Upper lobe of right lung (tissue), 1 donor: ENCODE measurements around the gene DDC. TPM values are rescaled to one million over a fixed set of nuclear protein-coding genes. Genes with fewer than 3 reads are reported as not detected.
A peak's percentile ranks its signal among the peaks of the same experiment; 100 is the strongest.

ENCODE experiments used
- ATAC-seq: fragments of 200-7000 bp; cut with Tn5 transposase; one replicate; pipeline ENCODE4 v1.9.1; 2020; ENCODE audit warnings: mild to moderate bottlenecking, moderate library complexity
- DNase-seq: peaks from one replicate; pipeline ENCODE4 v3.0.0-alpha.2; 2020
- H3K27ac ChIP-seq: fragments of 200-600 bp; one replicate; pipeline ENCODE4 v1.8.0; 2022
- H3K27me3 ChIP-seq: fragments of 200-600 bp; one replicate; pipeline ENCODE4 v1.8.0; 2022; ENCODE audit warnings: mild to moderate bottlenecking
- H3K36me3 ChIP-seq: fragments of 200-600 bp; one replicate; pipeline ENCODE4 v1.8.0; 2022
- H3K4me1 ChIP-seq: fragments of 200-600 bp; one replicate; pipeline ENCODE4 v1.8.0; 2022
- H3K4me3 ChIP-seq: fragments of 200-600 bp; one replicate; pipeline ENCODE4 v1.8.0; 2022; ENCODE audit warnings: mild to moderate bottlenecking
- H3K9me3 ChIP-seq: fragments of 200-600 bp; one replicate; pipeline ENCODE4 v1.8.0; 2022
- CTCF ChIP-seq: fragments of 200-600 bp; IDR thresholded peaks from one replicate; pipeline ENCODE4 v1.8.0; 2022; ENCODE audit warnings: antibody characterized with exemption
- intact Hi-C: fragments of 100-400 bp; cut with DNase I; formaldehyde crosslinking; loops from one replicate; pipeline ENCODE4 v1.11.0; 2022
- total RNA-seq: library from RNA; stranded (reverse); fragmentation: NEBNext Ultra II Directional; extraction: Animal tissue kit (Norgen Biotek cat#: 25700); gene quantifications from one replicate; pipeline ENCODE4 v1.2.1, GENCODE V29; 2021
- donor health status: DM: no; HTN: yes; CAD: no; lungs with severe emphysema.

Gene DDC
- total RNA-seq, 1 donor from 2014 or later = 3.1 TPM

GRCh38 chr7:50556247-50556991 is 8.8 kb downstream of the DDC start:
- peak; percentile 15 for ATAC-seq
- no peak overlapping the region for H3K4me3 ChIP-seq

GRCh38 chr7:50555594-50556140 is 9.5 kb downstream of the DDC start:
- ATAC-seq (no peak), DNase-seq (no peak)
- H3K9me3 ChIP-seq = no peaks in the 10 kb centered on the region
- H3K27me3 ChIP-seq = no peaks in the 10 kb centered on the region
- no peak for TF ChIP-seq CTCF
- H3K27ac ChIP-seq = no peak overlapping the region
- intact Hi-C loops = no loop called here
- no peak overlapping the region for H3K4me3 ChIP-seq
- H3K36me3 ChIP-seq = no peaks in the 10 kb centered on the region
- H3K4me1 ChIP-seq = peaks cover 5% of the 10 kb centered on the region

More at GRCh38 chr7:50556247-50556991, 8.8 kb downstream of the DDC start:
- Histone ChIP-seq H3K27me3 (no peaks in the 10 kb centered on the region), H3K36me3 (no peaks in the 10 kb centered on the region), H3K27ac (no peak overlapping the region), H3K4me1 (peaks cover 5% of the 10 kb centered on the region), H3K9me3 (no peaks in the 10 kb centered on the region)
- TF ChIP-seq CTCF = no peak
- intact Hi-C loops = no loop called here
- DNase-seq = no peak

GRCh38 chr7:50554431-50555322 is 10.5 kb downstream of the DDC start:
- no peak for ATAC-seq

GRCh38 chr7:50553973-50554372 is 11.2 kb downstream of the DDC start:
- no peak for TF ChIP-seq CTCF
- ATAC-seq (no peak), DNase-seq (no peak)
- Histone ChIP-seq H3K9me3 (no peaks in the 10 kb centered on the region), H3K4me1 (peaks cover 5% of the 10 kb centered on the region), H3K36me3 (no peaks in the 10 kb centered on the region), H3K4me3 (no peak overlapping the region), H3K27me3 (no peaks in the 10 kb centered on the region), H3K27ac (no peak overlapping the region)
- intact Hi-C loops = no loop called here

More at GRCh38 chr7:50554431-50555322, 10.5 kb downstream of the DDC start:
- no peaks in the 10 kb centered on the region for H3K36me3 ChIP-seq
- H3K4me1 ChIP-seq = peaks cover 5% of the 10 kb centered on the region
- H3K27me3 ChIP-seq = no peaks in the 10 kb centered on the region
- no peak for DNase-seq
- no peaks in the 10 kb centered on the region for H3K9me3 ChIP-seq
- intact Hi-C loops = no loop called here
- no peak overlapping the region for H3K27ac ChIP-seq
- no peak for TF ChIP-seq CTCF
- no peak overlapping the region for H3K4me3 ChIP-seq

- no peaks in the 10 kb centered on the region for H3K9me3 ChIP-seq
Observed at GRCh38 chr7:50552921-50553320, 12.3 kb downstream of the DDC start.

More at GRCh38 chr7:50552921-50553320, 12.3 kb downstream of the DDC start:
- no peak for TF ChIP-seq CTCF
- intact Hi-C loops = no loop called here
- H3K36me3 ChIP-seq = no peaks in the 10 kb centered on the region
- peaks cover 5% of the 10 kb centered on the region for H3K4me1 ChIP-seq
- no peak overlapping the region for H3K4me3 ChIP-seq
- no peak for DNase-seq
- no peak overlapping the region for H3K27ac ChIP-seq
- peak; percentile 73 for ATAC-seq
- no peaks in the 10 kb centered on the region for H3K27me3 ChIP-seq
